OCI-LY3 (cell line): ENCODE results near the gene ARHGAP36.

Source experiments
- H2AFZ ChIP-seq: fragments of 200-600, 300-600 bp; shearing (Covaris generic); 2 replicates; pipeline ENCODE4 v1.6.0; 2014; ENCODE audit warnings: antibody characterized with exemption, low read depth, low read length
- H3K27ac ChIP-seq: fragments of 200-600, 300-600 bp; sonication (generic); 2 replicates; pipeline ENCODE4 v1.5.1; 2014; ENCODE audit warnings: mild to moderate bottlenecking, low read length, moderate library complexity, mixed read lengths
- H3K27me3 ChIP-seq: fragments of 200-600, 300-600 bp; sonication (generic); 2 replicates; pipeline ENCODE4 v1.6.1; 2014; ENCODE audit warnings: low read depth, low read length, mixed read lengths
- H3K36me3 ChIP-seq: fragments of 200-600, 300-600 bp; sonication (generic); replicated peaks from 2 replicates; pipeline ENCODE3; 2014; ENCODE audit warnings: low read depth, low read length, mixed read lengths
- H3K4me1 ChIP-seq: fragments of 300-600, 200-600 bp; sonication (generic); 2 replicates; pipeline ENCODE4 v1.6.1; 2014; ENCODE audit warnings: low read length, mixed read lengths
- H3K4me2 ChIP-seq: fragments of 200-600, 300-600 bp; sonication (generic); 2 replicates; pipeline ENCODE4 v1.6.1; 2014; ENCODE audit warnings: low read length, mixed read lengths
- H3K4me3 ChIP-seq: fragments of 300-600, 200-600 bp; sonication (generic); 2 replicates; pipeline ENCODE4 v1.5.1; 2014; ENCODE audit warnings: antibody characterized with exemption, mild to moderate bottlenecking, low read length, moderate library complexity
- H3K79me2 ChIP-seq: fragments of 300-600, 200-600 bp; shearing (Covaris generic); 2 replicates; pipeline ENCODE4 v1.6.1; 2014; ENCODE audit warnings: mild to moderate bottlenecking, low read length, mixed read lengths
- H3K9ac ChIP-seq: fragments of 300-600, 200-600 bp; shearing (Covaris generic); 2 replicates; pipeline ENCODE4 v1.6.0; 2014; ENCODE audit warnings: mild to moderate bottlenecking, low read length, moderate library complexity
- H3K9me3 ChIP-seq: fragments of 200-600, 300-600 bp; shearing (Covaris generic); 2 replicates; pipeline ENCODE4 v1.6.1; 2014; ENCODE audit warnings: low read length, mixed read lengths; ENCODE audit not compliant: insufficient read depth
- H4K20me1 ChIP-seq: fragments of 200-600, 300-600 bp; sonication (generic); 2 replicates; pipeline ENCODE4 v1.6.1; 2016; ENCODE audit warnings: low read length, mixed read lengths; ENCODE audit not compliant: insufficient read depth
- CTCF ChIP-seq: fragments of 200-600, 300-600 bp; sonication (generic); IDR thresholded peaks from 2 replicates; pipeline ENCODE4 v1.5.1; 2014; ENCODE audit warnings: antibody characterized with exemption, low read length, low read depth
- EZH2phosphoT487 ChIP-seq: fragments of 200-600 bp; shearing (Covaris generic); IDR thresholded peaks from 2 replicates; pipeline ENCODE4 v1.6.1; 2018; ENCODE audit warnings: antibody characterized with exemption, mixed run types, low read depth

The ARHGAP36 gene

DNA sequence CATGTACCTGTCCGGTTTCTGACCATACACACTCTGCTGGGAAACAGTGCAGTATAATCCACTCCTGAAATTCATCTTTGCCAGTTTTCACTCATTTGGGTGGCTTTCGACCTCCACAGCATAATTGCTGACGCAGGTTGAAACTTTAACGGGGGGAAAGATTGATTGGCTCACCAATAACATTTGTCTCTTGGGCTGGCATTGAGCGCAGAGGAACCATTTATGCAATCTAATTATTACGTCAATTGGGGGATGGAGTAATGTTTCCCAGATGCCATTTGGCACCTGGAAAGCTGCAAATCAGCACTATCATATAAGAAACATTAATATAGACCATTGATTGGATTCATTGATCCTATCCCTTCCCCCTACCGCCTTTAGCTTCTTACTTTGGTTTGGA lies 24.1 kb upstream of the ARHGAP36 start:
- TF ChIP-seq EZH2phosphoT487 (no peak), CTCF (no peak)
- H3K27me3 ChIP-seq, result no peaks in the 10 kb centered on the region
- H3K9ac ChIP-seq, result no peak overlapping the region

GRCh38 chrX:131040781-131041180 lies 17.4 kb upstream of the ARHGAP36 start:
- TF ChIP-seq CTCF (no peak), EZH2phosphoT487 (no peak)
- Histone ChIP-seq H4K20me1 (no peaks in the 10 kb centered on the region), H3K4me2 (no peak overlapping the region), H3K4me3 (no peak overlapping the region), H3K36me3 (no peaks in the 10 kb centered on the region), H3K4me1 (no peaks in the 10 kb centered on the region), H3K27me3 (no peaks in the 10 kb centered on the region), H3K9ac (no peak overlapping the region), H3K79me2 (no peaks in the 10 kb centered on the region), H2AFZ (no peak overlapping the region), H3K9me3 (no peaks in the 10 kb centered on the region), H3K27ac (no peak overlapping the region)

More for the DNA sequence above, 24.1 kb upstream of the ARHGAP36 start:
- Histone ChIP-seq H3K36me3 (no peaks in the 10 kb centered on the region), H3K4me2 (no peak overlapping the region), H3K9me3 (no peaks in the 10 kb centered on the region), H3K4me1 (no peaks in the 10 kb centered on the region), H3K27ac (no peak overlapping the region), H4K20me1 (no peaks in the 10 kb centered on the region), H3K79me2 (no peaks in the 10 kb centered on the region), H2AFZ (no peak overlapping the region), H3K4me3 (no peak overlapping the region)

- TF ChIP-seq EZH2phosphoT487, result no peak
- TF ChIP-seq CTCF, result no peak
- Histone ChIP-seq H3K9ac (no peak overlapping the region), H2AFZ (no peak overlapping the region), H3K4me1 (no peaks in the 10 kb centered on the region), H4K20me1 (no peaks in the 10 kb centered on the region), H3K27ac (no peak overlapping the region), H3K9me3 (no peaks in the 10 kb centered on the region), H3K4me2 (no peak overlapping the region), H3K36me3 (no peaks in the 10 kb centered on the region), H3K79me2 (no peaks in the 10 kb centered on the region), H3K4me3 (no peak overlapping the region), H3K27me3 (no peaks in the 10 kb centered on the region)
Measured at GRCh38 chrX:131041667-131042066, 16.5 kb upstream of the ARHGAP36 start.

GRCh38 chrX:131045726-131046125 lies 12.4 kb upstream of the ARHGAP36 start:
- H3K79me2 ChIP-seq, result no peaks in the 10 kb centered on the region
- no peak for TF ChIP-seq CTCF
- no peak for TF ChIP-seq EZH2phosphoT487
- H3K4me2 ChIP-seq, result no peak overlapping the region
- no peaks in the 10 kb centered on the region for H3K27me3 ChIP-seq
- H3K4me3 ChIP-seq, result no peak overlapping the region
- no peaks in the 10 kb centered on the region for H3K4me1 ChIP-seq
- no peak overlapping the region for H3K9ac ChIP-seq
- H4K20me1 ChIP-seq, result no peaks in the 10 kb centered on the region
- no peak overlapping the region for H3K27ac ChIP-seq
- H3K36me3 ChIP-seq, result no peaks in the 10 kb centered on the region
- H3K9me3 ChIP-seq, result no peaks in the 10 kb centered on the region
- H2AFZ ChIP-seq, result no peak overlapping the region
